Keratinocyte (primary cell): ENCODE results near the gene MYO1E. TPM values are rescaled to one million over a fixed set of nuclear protein-coding genes. Genes with fewer than 3 reads are reported as not detected.

Experiments
- DNase-seq: peaks from one replicate; pipeline ENCODE4 v3.0.0-alpha.2; 2011; ENCODE audit warnings: low read depth, missing footprints, low spot score
- FAIRE-seq: peaks from 2 replicates; lab custom pipeline; 2011; peaks lifted over from hg19 to GRCh38; lab: Jason Lieb, UNC
- H2AFZ ChIP-seq: 2 replicates; pipeline ENCODE4 v1.6.0; 2012; ENCODE audit warnings: low read length, control low read depth, inconsistent platforms; ENCODE audit not compliant: control insufficient read depth
- H3K27ac ChIP-seq: 2 replicates; pipeline ENCODE4 v1.5.1; 2011; ENCODE audit warnings: low read length; ENCODE audit not compliant: control insufficient read depth, insufficient read depth
- H3K27me3 ChIP-seq: 3 replicates; pipeline ENCODE4 v1.6.0; 2011; ENCODE audit warnings: low read length; ENCODE audit not compliant: control insufficient read depth, insufficient read depth; ENCODE audit errors: extremely low read depth
- H3K36me3 ChIP-seq, 2 experiments: 2 replicates in 1 of 2; 3 replicates in 1 of 2; pipeline ENCODE4 v1.5.1; 2011; ENCODE audit warnings: low read length in 2 of 2, mild to moderate bottlenecking in 1 of 2; ENCODE audit not compliant: control insufficient read depth in 2 of 2, insufficient read depth in 2 of 2; ENCODE audit errors: extremely low read depth in 1 of 2
- H3K4me1 ChIP-seq: 3 replicates; pipeline ENCODE4 v1.5.1; 2011; ENCODE audit warnings: low read length; ENCODE audit not compliant: control insufficient read depth, insufficient read depth; ENCODE audit errors: extremely low read depth
- H3K4me2 ChIP-seq: 3 replicates; pipeline ENCODE4 v1.6.0; 2011; ENCODE audit warnings: low read depth, low read length; ENCODE audit not compliant: control insufficient read depth, insufficient read depth; ENCODE audit errors: extremely low read depth
- H3K4me3 ChIP-seq, 3 experiments: fragments of 200-600 bp in 1 of 3; sonication (generic) in 1 of 3; 2 replicates in 2 of 3; 3 replicates in 1 of 3; pipeline ENCODE4 v1.5.1; 2011 to 2016; ENCODE audit warnings: low read length in 3 of 3, mild to moderate bottlenecking in 3 of 3, control low read depth in 2 of 3, inconsistent platforms in 1 of 3, low read depth in 1 of 3, mixed read lengths in 1 of 3, mixed run types in 1 of 3, moderate library complexity in 1 of 3; ENCODE audit not compliant: control insufficient read depth in 2 of 3, insufficient read depth in 2 of 3; ENCODE audit errors: extremely low read depth in 1 of 3
- H3K79me2 ChIP-seq: 2 replicates; pipeline ENCODE4 v1.6.0; 2012; ENCODE audit warnings: low read length; ENCODE audit not compliant: control insufficient read depth, insufficient read depth
- H3K9ac ChIP-seq: 3 replicates; pipeline ENCODE4 v1.6.0; 2011; ENCODE audit warnings: low read length; ENCODE audit not compliant: control insufficient read depth, insufficient read depth; ENCODE audit errors: extremely low read depth
- H3K9me1 ChIP-seq: 3 replicates; pipeline ENCODE4 v1.6.0; 2011; ENCODE audit warnings: low read length; ENCODE audit not compliant: control insufficient read depth, insufficient read depth; ENCODE audit errors: extremely low read depth
- H3K9me3 ChIP-seq: 2 replicates; pipeline ENCODE4 v1.5.1; 2012; ENCODE audit warnings: low read depth, low read length; ENCODE audit not compliant: control insufficient read depth
- H4K20me1 ChIP-seq: 3 replicates; pipeline ENCODE4 v1.6.0; 2011; ENCODE audit warnings: low read length; ENCODE audit not compliant: control insufficient read depth, insufficient read depth; ENCODE audit errors: extremely low read depth
- CTCF ChIP-seq, 3 experiments: IDR thresholded peaks in 1 of 3; conservative IDR thresholded peaks in 1 of 3; optimal IDR thresholded peaks in 1 of 3; 2 replicates in 2 of 3; 3 replicates in 1 of 3; pipeline versions ENCODE3 to v1.5.1; 2011; ENCODE audit warnings: low read length in 3 of 3, mild to moderate bottlenecking in 3 of 3, moderate library complexity in 2 of 3, control low read depth in 1 of 3, inconsistent platforms in 1 of 3; ENCODE audit not compliant: insufficient read depth in 2 of 3; ENCODE audit errors: extremely low read depth in 1 of 3
- EZH2 ChIP-seq: IDR thresholded peaks from one replicate; pipeline ENCODE4 v1.6.1; 2012; ENCODE audit warnings: inconsistent platforms, mild to moderate bottlenecking, low read length, moderate library complexity
- dilution Hi-C: fragments of 300-500 bp; cut with MboI; formaldehyde crosslinking; loops from one replicate; pipeline ENCODE4 v1.7.0; 2020; ENCODE audit warnings: low sequenced_read_pairs; ENCODE audit not compliant: extremely low pct_ligation_motif_present
- polyA plus RNA-seq, 5 experiments: library from polyadenylated mRNA; depleted of rRNA in 3 of 5; stranded (reverse) in 3 of 5; stranded (forward) in 1 of 5; unstranded in 1 of 5; fragments of >200 nt; gene quantifications; 1 replicate in 1 of 5; 2 replicates in 3 of 5; 3 replicates in 1 of 5; pipeline versions ENCODE4 v1.2.1 to v1.2.3, GENCODE V29; 2011 to 2012; ENCODE audit warnings: missing spikeins in 2 of 5, low read depth in 1 of 5, low replicate concordance in 1 of 5

MYO1E gene
- polyA plus RNA-seq, 1 donor (not counting 4 experiments of a cell fraction or from before 2014, with no cell fraction given), result 213 TPM

- no peaks in the 10 kb centered on the region for H3K9me3 ChIP-seq
- H4K20me1 ChIP-seq, result no peaks in the 10 kb centered on the region
- dilution Hi-C loops, result no loop called here
- no peaks in the 10 kb centered on the region for H3K27me3 ChIP-seq
- no peak overlapping the region for H3K27ac ChIP-seq
- no peak overlapping the region for H2AFZ ChIP-seq
- H3K9ac ChIP-seq, result no peak overlapping the region
- peaks cover 39% of the 10 kb centered on the region for H3K4me1 ChIP-seq
- no peak overlapping the region for H3K4me2 ChIP-seq
- no peak overlapping the region for H3K4me3 ChIP-seq
- peaks cover 93% of the 10 kb centered on the region for H3K79me2 ChIP-seq
- DNase-seq, result no peak
- TF ChIP-seq EZH2 (no peak), CTCF (optimal IDR thresholded peaks at IDR 0.05 in 1 of 3, IDR thresholded peaks at IDR 0.05 in 1 of 3, conservative IDR thresholded peaks at IDR 0.05 in 1 of 3; ENCODE audit: extremely low read depth in 1 of 3, insufficient read depth in 2 of 3, low read length in 3 of 3) (no peak)
- H3K36me3 ChIP-seq, result peaks cover 1 to 3% of the 10 kb centered on the region in 2 experiments
- FAIRE-seq, result no peak
- H3K9me1 ChIP-seq, result no peaks in the 10 kb centered on the region
Observed at GRCh38 chr15:59289574-59289973, 83.1 kb downstream of the MYO1E start.

GRCh38 chr15:59283717-59284391 lies 88.8 kb downstream of the MYO1E start:
- H3K27ac ChIP-seq, result peak overlapping the region; percentile 96
- FAIRE-seq, result peak; percentile 97

More at GRCh38 chr15:59283717-59284391, 88.8 kb downstream of the MYO1E start:
- H3K4me2 ChIP-seq, result peak overlapping the region; percentile 73
- dilution Hi-C loops, result no loop called here
- peaks cover 52% of the 10 kb centered on the region for H3K4me1 ChIP-seq
- no peaks in the 10 kb centered on the region for H3K9me1 ChIP-seq
- peaks cover 2% of the 10 kb centered on the region for H3K9me3 ChIP-seq
- DNase-seq, result peak; percentile 93
- no peaks in the 10 kb centered on the region for H3K27me3 ChIP-seq
- peaks cover 83% of the 10 kb centered on the region for H3K79me2 ChIP-seq
- no peak for TF ChIP-seq CTCF (optimal IDR thresholded peaks at IDR 0.05 in 1 of 3, IDR thresholded peaks at IDR 0.05 in 1 of 3, conservative IDR thresholded peaks at IDR 0.05 in 1 of 3; ENCODE audit: extremely low read depth in 1 of 3, insufficient read depth in 2 of 3, low read length in 3 of 3)
- no peak for TF ChIP-seq EZH2
- H3K4me3 ChIP-seq, result peak overlapping the region in 1 of 3 experiments; percentile 26
- peaks cover 4% of the 10 kb centered on the region for H4K20me1 ChIP-seq
- H3K9ac ChIP-seq, result peak overlapping the region; percentile 80
- no peak overlapping the region for H2AFZ ChIP-seq
- peaks cover 0 to 9% of the 10 kb centered on the region in 2 experiments for H3K36me3 ChIP-seq
